ENCODE data around the gene CYB5R2. TPM values are rescaled to one million over a fixed set of nuclear protein-coding genes. Genes with fewer than 3 reads are reported as not detected.

The CYB5R2 gene
- polyA plus RNA-seq, 1 of the 3 experiments (the other 2 are of a cell fraction), result 0.20 TPM

GRCh38 chr11:7638710-7639642, 34.3 kb downstream of the CYB5R2 start:
- no peak for DNase-seq
- H3K4me3 ChIP-seq (ENCODE audit: low read depth in 2 of 2, low read length in 1 of 2), result no peak overlapping the region
- WGBS (ENCODE audit: low lambda C conversion rate), result 68% methylated on average over 5 of the region's 5 CpGs
- TF ChIP-seq ELF1 (IDR thresholded peaks at IDR 0.05), result no peak
- TF ChIP-seq TCF12 (IDR thresholded peaks at IDR 0.05), result no peak
- TF ChIP-seq MXI1 (IDR thresholded peaks at IDR 0.05; ENCODE audit: low read depth, low read length), result no peak
- no peak for TF ChIP-seq NRF1 (IDR thresholded peaks at IDR 0.05; ENCODE audit: low read depth, low read length)
- no peak for TF ChIP-seq PBX3 (IDR thresholded peaks at IDR 0.05)
- TF ChIP-seq EP300 (IDR thresholded peaks at IDR 0.05; ENCODE audit: borderline replicate concordance in 1 of 2, low read depth in 1 of 2, low read length in 1 of 2), result no peak
- TF ChIP-seq TAF1 (IDR thresholded peaks at IDR 0.05; ENCODE audit: borderline replicate concordance, low read depth, low read length), result no peak
- TF ChIP-seq FOSL2 (IDR thresholded peaks at IDR 0.05; ENCODE audit: borderline replicate concordance, low read depth), result no peak
- TF ChIP-seq FOXM1 (IDR thresholded peaks at IDR 0.05; ENCODE audit: low read depth), result no peak
- no peak for TF ChIP-seq RFX5 (IDR thresholded peaks at IDR 0.05; ENCODE audit: low read length)
- TF ChIP-seq NFIC (IDR thresholded peaks at IDR 0.05; ENCODE audit: borderline replicate concordance), result no peak
- no peak for TF ChIP-seq GABPA (IDR thresholded peaks at IDR 0.05; ENCODE audit: low read depth)
- no peak for TF ChIP-seq USF2 (IDR thresholded peaks at IDR 0.05; ENCODE audit: borderline replicate concordance, low read depth, low read length)
- no peak for TF ChIP-seq CHD2 (IDR thresholded peaks at IDR 0.05; ENCODE audit: low read length, partially characterized antibody)
- TF ChIP-seq MEF2A (IDR thresholded peaks at IDR 0.05; ENCODE audit: borderline replicate concordance, low read depth), result no peak
- TF ChIP-seq RCOR1 (IDR thresholded peaks at IDR 0.05; ENCODE audit: low read length), result no peak
- no peak for TF ChIP-seq TEAD4 (IDR thresholded peaks at IDR 0.05; ENCODE audit: borderline replicate concordance, insufficient read depth)
- TF ChIP-seq JUND (IDR thresholded peaks at IDR 0.05), result no peak
- TF ChIP-seq, protein P1, sequence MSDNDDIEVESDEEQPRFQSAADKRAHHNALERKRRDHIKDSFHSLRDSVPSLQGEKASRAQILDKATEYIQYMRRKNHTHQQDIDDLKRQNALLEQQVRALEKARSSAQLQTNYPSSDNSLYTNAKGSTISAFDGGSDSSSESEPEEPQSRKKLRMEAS (IDR thresholded peaks at IDR 0.05; ENCODE audit: low read depth), result no peak
- TF ChIP-seq, protein P2, sequence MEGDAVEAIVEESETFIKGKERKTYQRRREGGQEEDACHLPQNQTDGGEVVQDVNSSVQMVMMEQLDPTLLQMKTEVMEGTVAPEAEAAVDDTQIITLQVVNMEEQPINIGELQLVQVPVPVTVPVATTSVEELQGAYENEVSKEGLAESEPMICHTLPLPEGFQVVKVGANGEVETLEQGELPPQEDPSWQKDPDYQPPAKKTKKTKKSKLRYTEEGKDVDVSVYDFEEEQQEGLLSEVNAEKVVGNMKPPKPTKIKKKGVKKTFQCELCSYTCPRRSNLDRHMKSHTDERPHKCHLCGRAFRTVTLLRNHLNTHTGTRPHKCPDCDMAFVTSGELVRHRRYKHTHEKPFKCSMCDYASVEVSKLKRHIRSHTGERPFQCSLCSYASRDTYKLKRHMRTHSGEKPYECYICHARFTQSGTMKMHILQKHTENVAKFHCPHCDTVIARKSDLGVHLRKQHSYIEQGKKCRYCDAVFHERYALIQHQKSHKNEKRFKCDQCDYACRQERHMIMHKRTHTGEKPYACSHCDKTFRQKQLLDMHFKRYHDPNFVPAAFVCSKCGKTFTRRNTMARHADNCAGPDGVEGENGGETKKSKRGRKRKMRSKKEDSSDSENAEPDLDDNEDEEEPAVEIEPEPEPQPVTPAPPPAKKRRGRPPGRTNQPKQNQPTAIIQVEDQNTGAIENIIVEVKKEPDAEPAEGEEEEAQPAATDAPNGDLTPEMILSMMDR (IDR thresholded peaks at IDR 0.05), result no peak
- H3F3A ChIP-seq (replicated peaks; ENCODE audit: insufficient read depth), result peaks cover 8% of the 10 kb centered on the region
- H3K4me2 ChIP-seq, result no peak overlapping the region
- H3K27me3 ChIP-seq (ENCODE audit: insufficient read depth), result no peaks in the 10 kb centered on the region
- ChIA-PET CTCF (interaction anchor here (0.8 to 3.5 kb wide), 8 partner anchors 9 to 67 kb away, joined by 3 to 18 read pairs (median 4); no protein-coding TSS in a partner anchor), POLR2A (no interaction called here)
- H3K9ac ChIP-seq, result no peak overlapping the region
- no peak overlapping the region for H3K27ac ChIP-seq (ENCODE audit: low read depth in 2 of 2, low read length in 1 of 2)
- peaks cover 0 to 4% of the 10 kb centered on the region in 2 experiments; a peak in 1 of 4 replicates for H3K4me1 ChIP-seq (ENCODE audit: control insufficient read depth in 1 of 2, insufficient read depth in 2 of 2, low read depth in 1 of 2, low read length in 1 of 2)
- no peaks in the 10 kb centered on the region for H3K79me2 ChIP-seq (ENCODE audit: insufficient read depth)
- no peaks in the 10 kb centered on the region for H4K20me1 ChIP-seq (ENCODE audit: insufficient read depth)
- no peaks in the 10 kb centered on the region for H3K9me3 ChIP-seq
- H3K9me2 ChIP-seq, result no peaks in the 10 kb centered on the region
- no peaks in the 10 kb centered on the region for H3K36me3 ChIP-seq (replicated peaks in 1 of 2; ENCODE audit: control insufficient read depth in 1 of 2, insufficient read depth in 2 of 2, low read length in 1 of 2)
- no peak overlapping the region for H2AFZ ChIP-seq (ENCODE audit: low read depth)

Measured in SK-N-SH (cell line).